Muscle of leg (tissue), 11 donors: ENCODE measurements around the gene TMEM212. TPM values are rescaled to one million over a fixed set of nuclear protein-coding genes. Genes with fewer than 3 reads are reported as not detected.

Experiments
- DNase-seq: peaks from one replicate; pipeline ENCODE4 v3.0.0; 2013
- H3K27ac ChIP-seq: one replicate; pipeline ENCODE4 v1.5.1; 2013; ENCODE audit warnings: mild to moderate bottlenecking, low read length, control low read depth
- H3K27me3 ChIP-seq: one replicate; pipeline ENCODE4 v1.6.1; 2013; ENCODE audit warnings: low read length; ENCODE audit not compliant: control insufficient read depth, insufficient read depth
- H3K36me3 ChIP-seq: one replicate; pipeline ENCODE4 v1.6.1; 2013; ENCODE audit warnings: low read length; ENCODE audit not compliant: control insufficient read depth, insufficient read depth
- H3K4me1 ChIP-seq: one replicate; pipeline ENCODE4 v1.6.1; 2013; ENCODE audit warnings: low read length; ENCODE audit not compliant: control insufficient read depth, insufficient read depth
- H3K4me3 ChIP-seq: one replicate; pipeline ENCODE4 v1.5.1; 2013; ENCODE audit warnings: low read length, control low read depth
- H3K9me3 ChIP-seq: replicated peaks from 2 replicates; pipeline ENCODE4 v1.6.1; 2013; ENCODE audit warnings: low read depth, low read length; ENCODE audit not compliant: control insufficient read depth
- WGBS: methylation state at CpG from one replicate; pipeline ENCODE4 v1.1.5; 2013; ENCODE audit warnings: missing lambda C conversion rate; ENCODE audit not compliant: insufficient coverage; 5-methylcytosine and 5-hydroxymethylcytosine counted together
- polyA plus RNA-seq, 8 donors: library from polyadenylated mRNA; unstranded; fragments of 120-200 nt; gene quantifications; one replicate each; pipeline versions ENCODE4 v1.2.1 to v1.2.3, GENCODE V29; 2013; ENCODE audit warnings: inconsistent platforms in 1 of 8, low replicate concordance in 1 of 8; ENCODE audit not compliant: insufficient read length in 8 of 8, insufficient read depth in 1 of 8
- total RNA-seq: library from RNA; stranded (reverse); fragments of 120-200 nt; gene quantifications from one replicate; pipeline ENCODE4 v1.2.4, GENCODE V29; 2013

Gene TMEM212
- total and polyA plus RNA-seq, 9 donors, result 0.06 to 0.34 (median 0.12) TPM; not detected in 3

DNA sequence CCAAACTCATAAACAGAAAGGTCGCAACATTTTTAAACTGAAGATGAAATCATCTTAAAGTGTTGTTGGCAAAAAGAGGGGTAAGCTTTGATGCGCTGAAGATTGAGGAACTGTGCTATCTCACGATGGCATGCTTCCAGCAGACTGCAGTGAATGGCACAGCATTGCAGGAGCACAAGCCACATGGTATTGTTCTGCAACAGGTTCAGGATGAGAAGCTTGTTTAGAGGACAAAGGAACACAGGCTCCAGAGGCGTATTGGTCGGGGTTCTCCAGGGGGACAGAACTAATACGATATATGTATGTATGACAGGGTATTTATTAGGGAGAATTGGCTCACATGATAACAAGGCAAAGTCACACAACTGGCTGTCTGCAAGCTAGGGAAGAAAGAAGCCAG lies 19.0 kb upstream of the TMEM212 start:
- peak; percentile 62 for DNase-seq
- Histone ChIP-seq H3K27ac (no peak overlapping the region), H3K9me3 (no peaks in the 10 kb centered on the region), H3K36me3 (no peaks in the 10 kb centered on the region), H3K4me1 (peaks cover 16% of the 10 kb centered on the region), H3K4me3 (no peak overlapping the region), H3K27me3 (no peaks in the 10 kb centered on the region)
- WGBS, result 59% methylated on average over 6 of the region's 6 CpGs

GRCh38 chr3:171824824-171825221 lies 18.3 kb upstream of the TMEM212 start:
- Histone ChIP-seq H3K27ac (no peak overlapping the region), H3K4me3 (no peak overlapping the region), H3K27me3 (no peaks in the 10 kb centered on the region), H3K4me1 (peaks cover 18% of the 10 kb centered on the region), H3K36me3 (no peaks in the 10 kb centered on the region), H3K9me3 (no peaks in the 10 kb centered on the region)
- no peak for DNase-seq
- 65% methylated on average over 3 of the region's 7 CpGs for WGBS

DNA sequence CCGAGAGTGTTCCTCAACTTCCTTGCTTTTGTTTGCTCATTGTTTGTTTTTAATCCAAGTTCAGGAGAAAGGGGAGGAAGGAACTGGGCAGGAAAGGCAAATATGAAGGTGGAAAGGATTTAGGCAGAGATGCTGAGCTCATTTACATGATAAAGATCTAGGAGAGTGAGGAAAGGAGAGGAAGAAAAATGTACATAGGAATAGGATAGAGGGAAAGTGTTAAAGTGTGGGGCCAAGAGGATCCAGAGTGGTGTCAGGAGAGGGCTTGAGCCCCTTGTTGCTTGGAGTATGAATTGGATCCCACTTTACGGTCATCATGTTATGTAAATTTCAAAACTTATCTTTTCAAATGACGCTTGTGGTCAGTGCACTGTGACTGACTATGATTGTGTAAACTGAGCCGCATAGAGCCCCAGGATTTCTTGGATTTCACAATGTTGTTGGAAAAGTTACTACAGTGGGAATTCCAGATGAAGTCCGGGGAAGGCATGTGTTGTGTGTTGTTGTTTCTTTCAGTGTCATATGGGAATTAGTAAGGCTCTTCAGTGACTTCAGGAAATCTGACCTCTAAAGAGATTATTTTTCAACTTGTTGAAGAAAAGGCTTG lies 17.8 kb upstream of the TMEM212 start:
- peak overlapping the region; percentile 33 for H3K27ac ChIP-seq
- no peaks in the 10 kb centered on the region for H3K9me3 ChIP-seq
- H3K27me3 ChIP-seq, result no peaks in the 10 kb centered on the region
- peak; percentile 86 for DNase-seq
- 33% methylated on average over 1 of the region's 5 CpGs for WGBS
- peaks cover 22% of the 10 kb centered on the region for H3K4me1 ChIP-seq
- H3K36me3 ChIP-seq, result no peaks in the 10 kb centered on the region
- H3K4me3 ChIP-seq, result no peak overlapping the region

DNA sequence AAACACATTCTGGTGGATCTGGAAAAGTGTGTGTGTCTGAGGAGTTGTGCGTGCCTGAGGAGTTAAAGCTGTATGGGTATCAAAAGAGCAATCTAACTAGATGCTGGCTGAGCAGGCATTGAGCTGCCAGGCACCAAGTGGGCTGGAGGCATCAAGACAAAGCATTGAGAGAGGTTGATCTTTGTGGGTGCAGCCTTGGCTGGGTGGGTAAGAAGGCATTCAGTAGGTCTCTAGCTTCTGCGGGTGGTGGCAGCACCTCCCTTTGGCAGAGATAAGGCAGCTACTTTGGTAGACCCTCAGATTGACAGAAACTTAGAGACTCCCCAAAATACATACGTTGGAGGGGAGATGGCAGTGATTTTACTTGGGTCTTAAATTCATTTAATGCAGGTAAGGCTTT lies 15.8 kb upstream of the TMEM212 start:
- H3K4me1 ChIP-seq, result peaks cover 22% of the 10 kb centered on the region
- no peak for DNase-seq
- H3K9me3 ChIP-seq, result no peaks in the 10 kb centered on the region
- no peaks in the 10 kb centered on the region for H3K27me3 ChIP-seq
- WGBS, result 100% methylated on average over 2 of the region's 3 CpGs
- no peak overlapping the region for H3K4me3 ChIP-seq
- H3K27ac ChIP-seq, result no peak overlapping the region
- no peaks in the 10 kb centered on the region for H3K36me3 ChIP-seq

GRCh38 chr3:171827836-171828458 lies 15.2 kb upstream of the TMEM212 start:
- WGBS, result 77% methylated on average over 5 of the region's 10 CpGs
- Histone ChIP-seq H3K27me3 (no peaks in the 10 kb centered on the region), H3K9me3 (no peaks in the 10 kb centered on the region), H3K4me3 (no peak overlapping the region), H3K27ac (no peak overlapping the region), H3K4me1 (peaks cover 22% of the 10 kb centered on the region), H3K36me3 (no peaks in the 10 kb centered on the region)
- no peak for DNase-seq

DNA sequence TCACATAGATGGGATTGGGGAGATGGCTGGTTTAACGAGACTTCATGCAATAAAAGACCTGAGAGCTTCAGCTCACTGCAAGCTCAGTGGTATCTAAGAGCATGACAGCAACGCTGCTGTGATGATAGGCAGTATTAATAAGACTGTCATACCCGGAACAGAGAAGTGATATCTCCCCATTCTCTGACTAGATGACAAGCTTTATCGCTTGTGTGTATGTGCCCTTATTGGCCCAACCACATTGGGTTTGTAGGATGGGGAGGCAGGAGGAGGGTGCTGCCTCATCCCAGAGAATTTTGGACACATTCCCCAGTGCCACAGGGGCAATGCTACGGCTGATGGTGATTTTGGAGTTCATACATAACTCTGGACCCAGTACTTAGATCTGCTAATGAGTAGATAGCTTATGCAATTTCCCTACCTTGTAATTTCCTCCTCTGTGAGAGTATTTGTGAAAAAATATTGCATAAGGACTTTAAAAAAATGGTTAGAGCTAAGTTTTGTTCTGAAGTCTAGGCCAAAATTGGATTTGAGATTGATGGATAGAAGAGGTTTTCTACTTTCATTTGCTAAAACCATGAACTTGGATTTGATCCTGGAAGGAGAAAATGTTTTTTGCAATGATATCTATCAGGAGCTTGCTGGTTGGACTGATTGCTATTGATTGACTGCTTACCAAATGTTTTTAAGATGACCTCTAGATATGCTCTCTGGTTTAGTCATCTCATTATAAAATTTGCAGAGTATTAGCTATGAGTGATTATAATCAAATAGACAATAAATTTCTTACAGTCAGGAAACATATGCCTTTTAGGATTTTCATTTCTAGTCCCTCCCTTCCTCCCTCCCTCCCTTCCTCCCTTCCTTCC lies 14.0 kb upstream of the TMEM212 start:
- H3K4me1 ChIP-seq, result peaks cover 22% of the 10 kb centered on the region
- DNase-seq, result no peak
- H3K36me3 ChIP-seq, result no peaks in the 10 kb centered on the region
- H3K27ac ChIP-seq, result peak overlapping the region; percentile 77
- no peak overlapping the region for H3K4me3 ChIP-seq
- H3K27me3 ChIP-seq, result no peaks in the 10 kb centered on the region
- WGBS, result no CpG with 5 or more reads among the region's 5 CpGs
- H3K9me3 ChIP-seq, result no peaks in the 10 kb centered on the region

GRCh38 chr3:171829841-171830517 lies 13.2 kb upstream of the TMEM212 start:
- Histone ChIP-seq H3K36me3 (no peaks in the 10 kb centered on the region), H3K27ac (peak overlapping the region; percentile 77), H3K4me3 (no peak overlapping the region), H3K4me1 (peaks cover 15% of the 10 kb centered on the region), H3K27me3 (no peaks in the 10 kb centered on the region), H3K9me3 (no peaks in the 10 kb centered on the region)
- 6% methylated on average over 4 of the region's 6 CpGs for WGBS
- DNase-seq, result peak; percentile 96

DNA sequence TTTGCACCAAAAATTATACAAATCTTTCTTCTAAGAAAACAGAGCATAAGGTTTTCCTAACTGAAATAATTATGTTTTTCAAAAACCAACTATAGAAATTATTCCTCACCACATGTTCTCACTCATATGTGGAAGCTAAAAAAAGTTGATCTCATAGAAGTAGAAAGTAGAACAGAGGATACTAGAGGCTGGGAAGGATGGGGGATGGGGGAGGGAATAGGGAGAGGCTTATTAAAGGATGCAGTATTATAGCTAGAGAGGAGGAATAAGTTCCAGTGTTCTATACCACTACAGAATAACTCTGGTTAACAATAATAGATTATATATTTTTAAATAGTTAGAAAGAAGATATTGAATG lies 12.7 kb upstream of the TMEM212 start:
- no peaks in the 10 kb centered on the region for H3K36me3 ChIP-seq
- no peak overlapping the region for H3K4me3 ChIP-seq
- no peaks in the 10 kb centered on the region for H3K9me3 ChIP-seq
- peaks cover 10% of the 10 kb centered on the region for H3K4me1 ChIP-seq
- no peaks in the 10 kb centered on the region for H3K27me3 ChIP-seq
- peak; percentile 65 for DNase-seq
- peak overlapping the region; percentile 77 for H3K27ac ChIP-seq

DNA sequence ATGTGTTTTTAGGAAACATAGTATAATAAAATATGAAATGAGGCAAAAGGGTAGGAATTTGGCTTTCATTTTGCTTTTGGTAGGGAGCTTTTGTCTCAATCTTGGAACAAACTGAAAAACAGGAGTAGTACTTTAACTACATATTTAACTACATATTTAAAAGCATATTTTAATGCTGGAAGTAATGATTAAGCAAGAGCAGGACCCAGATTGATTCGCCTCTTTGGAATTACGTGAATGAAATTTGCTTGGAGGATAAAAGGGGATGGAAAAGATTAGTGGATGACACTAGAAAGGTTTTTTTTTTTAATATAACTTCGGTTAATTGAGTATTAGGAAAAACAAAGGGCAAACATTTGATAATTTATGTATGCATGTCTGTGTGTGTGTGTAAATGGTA lies 11.2 kb upstream of the TMEM212 start:
- Histone ChIP-seq H3K4me1 (peaks cover 10% of the 10 kb centered on the region), H3K27ac (no peak overlapping the region)
- 72% methylated on average over 2 of the region's 3 CpGs for WGBS

DNA sequence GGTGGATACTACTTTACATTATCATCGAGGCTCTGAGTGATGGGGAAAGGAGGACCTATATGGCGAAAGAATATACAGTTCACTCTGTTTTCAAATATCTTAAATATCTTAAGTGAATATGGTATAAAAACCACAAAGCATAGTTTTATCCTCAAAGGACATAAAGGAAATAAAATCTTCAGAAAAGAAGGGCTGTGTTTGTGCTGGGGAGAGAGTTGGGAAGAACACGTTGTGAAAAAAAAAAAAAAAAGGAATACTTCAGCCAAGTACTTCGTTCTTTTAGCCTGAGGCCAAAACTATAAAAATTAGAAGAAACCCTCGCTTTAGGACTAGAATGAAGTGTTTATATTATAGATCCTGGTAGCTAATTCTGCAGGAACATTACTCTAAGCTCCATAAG lies 10.2 kb upstream of the TMEM212 start:
- H3K36me3 ChIP-seq, result no peaks in the 10 kb centered on the region
- no CpG with 5 or more reads among the region's 5 CpGs for WGBS
- H3K4me1 ChIP-seq, result peaks cover 10% of the 10 kb centered on the region
- no peak overlapping the region for H3K4me3 ChIP-seq
- DNase-seq, result peak; percentile 71
- H3K27ac ChIP-seq, result peak overlapping the region; percentile 74
- no peaks in the 10 kb centered on the region for H3K27me3 ChIP-seq
- no peaks in the 10 kb centered on the region for H3K9me3 ChIP-seq

More for the DNA sequence above, 11.2 kb upstream of the TMEM212 start:
- no peak overlapping the region for H3K4me3 ChIP-seq
- H3K9me3 ChIP-seq, result no peaks in the 10 kb centered on the region
- H3K36me3 ChIP-seq, result no peaks in the 10 kb centered on the region
- H3K27me3 ChIP-seq, result no peaks in the 10 kb centered on the region
- DNase-seq, result no peak
